Upper lobe of left lung (tissue), 4 donors: ENCODE data around the gene NMU.

Source experiments
- POLR2A ChIP-seq, 4 donors: fragments of 450-650 bp; IDR thresholded peaks; one replicate each; pipeline ENCODE4 v1.5.1; 2016 to 2017; ENCODE audit warnings: antibody characterized with exemption in 4 of 4, mild to moderate bottlenecking in 2 of 4
- TF ChIP-seq, protein P1 (sequence below), 6 experiments: fragments of 450-650 bp in 4 of 6; fragments of 200-600 bp in 2 of 6; sonication (generic) in 2 of 6; IDR thresholded peaks; one replicate each; pipeline ENCODE4 v1.5.1; 2016 to 2019; ENCODE audit warnings: antibody characterized with exemption in 6 of 6

DNA sequence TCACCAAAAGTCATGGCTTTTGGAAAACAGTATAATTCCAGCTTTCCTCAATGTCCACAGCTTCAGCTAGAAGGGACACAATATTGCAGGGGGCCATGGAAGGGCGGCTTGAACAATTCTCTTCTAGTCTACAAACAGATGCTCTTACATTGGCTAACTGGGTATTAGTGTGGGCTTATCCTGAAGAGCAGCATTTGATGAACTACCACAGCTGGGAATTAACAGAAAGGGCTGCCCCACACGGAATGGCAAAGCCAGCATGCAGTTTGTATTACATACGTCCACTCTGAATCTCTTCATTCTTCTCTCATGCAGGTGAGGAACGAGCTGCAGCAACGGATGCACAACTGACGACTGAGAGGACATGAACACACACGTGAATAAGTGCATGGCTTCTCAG lies 31.1 kb downstream of the NMU start:
- no peak for TF ChIP-seq POLR2A (IDR thresholded peaks at IDR 0.05)
- TF ChIP-seq, protein P1, sequence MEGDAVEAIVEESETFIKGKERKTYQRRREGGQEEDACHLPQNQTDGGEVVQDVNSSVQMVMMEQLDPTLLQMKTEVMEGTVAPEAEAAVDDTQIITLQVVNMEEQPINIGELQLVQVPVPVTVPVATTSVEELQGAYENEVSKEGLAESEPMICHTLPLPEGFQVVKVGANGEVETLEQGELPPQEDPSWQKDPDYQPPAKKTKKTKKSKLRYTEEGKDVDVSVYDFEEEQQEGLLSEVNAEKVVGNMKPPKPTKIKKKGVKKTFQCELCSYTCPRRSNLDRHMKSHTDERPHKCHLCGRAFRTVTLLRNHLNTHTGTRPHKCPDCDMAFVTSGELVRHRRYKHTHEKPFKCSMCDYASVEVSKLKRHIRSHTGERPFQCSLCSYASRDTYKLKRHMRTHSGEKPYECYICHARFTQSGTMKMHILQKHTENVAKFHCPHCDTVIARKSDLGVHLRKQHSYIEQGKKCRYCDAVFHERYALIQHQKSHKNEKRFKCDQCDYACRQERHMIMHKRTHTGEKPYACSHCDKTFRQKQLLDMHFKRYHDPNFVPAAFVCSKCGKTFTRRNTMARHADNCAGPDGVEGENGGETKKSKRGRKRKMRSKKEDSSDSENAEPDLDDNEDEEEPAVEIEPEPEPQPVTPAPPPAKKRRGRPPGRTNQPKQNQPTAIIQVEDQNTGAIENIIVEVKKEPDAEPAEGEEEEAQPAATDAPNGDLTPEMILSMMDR (IDR thresholded peaks at IDR 0.05) = no peak
